ENCODE results near the gene CYS1.

- no peak for TF ChIP-seq CTCF (IDR thresholded peaks at IDR 0.05; ENCODE audit: extremely low read depth in 1 of 2, insufficient read depth in 1 of 2, low read depth in 1 of 2, low read length in 2 of 2)
- TF ChIP-seq POLR2A (IDR thresholded peaks at IDR 0.05; ENCODE audit: low read depth, low read length): no peak
- TF ChIP-seq POLR2AphosphoS5 (IDR thresholded peaks at IDR 0.05; ENCODE audit: insufficient read depth, low read depth, low read length): no peak
- TF ChIP-seq MYC (IDR thresholded peaks at IDR 0.05; ENCODE audit: low read depth, low read length): no peak
- TF ChIP-seq GATA2 (IDR thresholded peaks at IDR 0.05; ENCODE audit: insufficient read depth, insufficient read length, low read depth, low read length): no peak
- no peak for TF ChIP-seq EZH2 (IDR thresholded peaks at IDR 0.05; ENCODE audit: borderline replicate concordance, low read depth, low read length, severe bottlenecking)
Observed at GRCh38 chr2:10054976-10055375, 25.2 kb downstream of the CYS1 start.

Data from endothelial cell of umbilical vein (primary cell).